GM19438 (cell line): ENCODE data around the gene RAD51B.
A peak's percentile ranks its signal among the peaks of the same experiment; 100 is the strongest.

ENCODE experiments used
- ATAC-seq: cut with Tn5 transposase; IDR thresholded peaks from one replicate; pipeline ENCODE4 v1.9.1; 2021; ENCODE audit warnings: low read depth; ENCODE audit not compliant: unreplicated experiment

Gene RAD51B

DNA sequence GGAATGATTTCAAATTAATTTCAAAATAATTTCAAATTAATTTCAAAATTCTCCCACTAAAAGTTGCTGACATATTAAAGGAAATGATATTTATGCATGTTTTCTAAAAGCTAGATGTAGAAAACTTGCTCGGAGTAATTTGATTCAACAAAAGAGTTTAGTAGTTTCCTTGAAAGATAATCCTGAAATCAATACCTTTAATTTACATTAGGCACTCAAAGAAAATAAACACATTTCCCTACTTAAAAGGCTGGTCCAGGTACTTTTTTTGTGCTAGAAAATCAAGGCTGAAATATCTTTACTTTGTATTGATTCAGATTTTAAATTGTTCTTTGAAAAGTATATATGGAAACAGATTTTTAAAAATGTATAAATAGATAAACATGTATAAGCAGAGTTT is 370.5 kb downstream of the RAD51B start:
- ATAC-seq = no peak

DNA sequence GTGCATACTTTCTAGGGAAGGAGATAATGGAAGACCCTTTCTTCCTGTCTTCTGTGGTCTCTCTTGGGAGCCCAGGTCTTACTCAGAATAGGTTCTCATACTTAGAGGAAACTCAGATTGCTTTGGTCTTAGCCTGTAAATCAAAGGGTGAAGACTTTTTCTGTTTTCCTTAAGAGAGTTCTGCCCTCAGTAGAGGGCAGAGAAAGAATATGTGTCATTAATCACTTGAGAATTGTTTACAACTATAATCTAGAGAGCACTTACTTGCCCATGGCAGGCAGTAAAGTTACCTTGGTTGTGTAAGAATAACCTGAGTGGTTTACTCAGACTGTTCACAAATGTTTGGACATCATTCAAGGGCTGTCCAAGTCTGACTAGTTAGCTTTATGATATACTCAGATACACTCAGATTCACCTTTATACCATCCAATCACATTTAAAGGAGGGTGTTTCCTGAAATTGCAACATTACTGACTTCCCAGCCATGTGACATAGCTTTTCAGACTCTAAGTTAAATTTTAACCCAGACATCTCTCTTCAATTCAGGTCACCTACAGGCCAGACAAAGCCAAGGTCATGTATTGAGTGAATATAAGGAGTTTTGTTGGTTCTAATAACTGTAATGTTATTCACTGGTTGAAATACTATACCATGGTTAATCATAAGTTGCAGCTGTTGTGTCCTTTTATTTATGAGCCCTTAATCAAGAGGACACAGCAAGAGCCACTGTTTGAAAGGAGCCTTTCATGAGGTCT is 372.2 kb downstream of the RAD51B start:
- ATAC-seq = no peak

GRCh38 chr14:68192935-68193334 is 373.4 kb downstream of the RAD51B start:
- no peak for ATAC-seq

GRCh38 chr14:68193970-68194681 is 374.5 kb downstream of the RAD51B start:
- no peak for ATAC-seq

GRCh38 chr14:68195126-68195525 is 375.5 kb downstream of the RAD51B start:
- no peak for ATAC-seq

GRCh38 chr14:68198713-68199495 is 379.3 kb downstream of the RAD51B start:
- no peak for ATAC-seq

- ATAC-seq = no peak
These were observed 380.1 kb downstream of the RAD51B start for GRCh38 chr14:68199554-68200151.

DNA sequence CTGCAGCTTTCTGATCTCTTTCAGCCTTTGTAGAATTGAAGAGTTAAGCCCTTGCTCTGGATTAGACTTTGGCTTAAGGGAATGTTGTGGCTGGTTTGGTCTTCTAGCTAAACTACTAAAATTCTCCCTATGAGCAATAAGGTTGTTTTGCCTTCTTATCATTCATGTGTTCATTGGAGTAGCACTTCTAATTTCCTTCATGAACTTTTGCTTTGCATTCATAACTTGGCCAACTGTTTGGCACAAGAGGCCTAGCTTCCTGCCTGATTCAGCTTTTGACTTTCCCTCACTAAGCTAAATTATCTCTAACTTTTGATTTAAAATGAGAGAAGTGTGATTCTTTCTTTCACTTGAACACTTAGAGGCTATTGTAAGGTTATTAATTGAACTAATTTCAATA is 384.3 kb downstream of the RAD51B start:
- no peak for ATAC-seq

DNA sequence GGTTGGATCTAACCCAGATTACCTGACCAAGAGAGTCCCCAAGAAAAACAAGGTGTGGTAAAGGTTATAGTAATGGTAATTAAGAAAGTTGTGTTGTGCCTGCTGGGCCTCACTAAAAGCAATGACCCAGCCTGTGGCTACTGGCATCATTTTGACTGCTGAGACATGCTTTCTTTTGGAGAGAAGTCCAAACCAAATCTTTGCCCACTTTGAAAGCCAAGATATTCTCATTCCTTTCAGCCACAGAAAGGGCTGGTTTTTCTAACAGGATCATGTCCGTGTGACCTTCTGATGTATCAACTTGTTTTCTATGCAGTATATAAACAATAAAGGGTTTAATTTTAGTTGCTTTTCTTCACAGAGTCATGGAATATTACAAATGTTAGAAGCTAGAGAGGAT is 388.6 kb downstream of the RAD51B start:
- no peak for ATAC-seq

DNA sequence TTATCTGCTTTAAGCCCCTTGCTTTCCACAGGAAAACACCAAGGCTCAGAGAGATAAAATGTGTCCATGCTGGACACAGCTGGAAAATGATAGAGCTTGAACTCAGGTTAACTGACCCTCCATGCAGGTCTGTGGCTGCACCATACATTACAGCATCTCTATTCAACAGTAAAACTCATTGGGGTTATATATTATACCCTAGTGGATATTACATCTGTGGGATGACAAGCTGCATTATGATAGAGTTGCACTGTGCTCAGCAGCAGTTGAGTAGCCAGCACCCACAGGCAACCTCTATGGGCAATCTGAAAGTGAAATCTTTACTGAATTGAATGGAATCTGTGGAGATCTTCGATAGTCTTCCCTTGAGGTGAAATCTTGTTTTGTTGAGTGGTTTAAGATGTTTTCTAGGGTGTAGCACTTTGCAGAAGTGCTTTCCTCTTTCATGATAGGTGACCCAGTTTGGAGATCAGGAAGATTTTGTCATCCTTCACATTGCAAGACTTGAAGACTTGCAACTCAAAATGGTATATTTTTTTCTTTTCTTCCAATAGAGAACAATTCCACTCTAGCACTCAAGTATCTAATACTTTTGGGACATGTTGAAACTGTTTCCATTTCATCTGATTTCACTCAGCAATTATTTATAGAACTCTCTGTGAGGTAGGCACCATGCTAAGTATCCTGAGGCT is 389.2 kb downstream of the RAD51B start:
- no peak for ATAC-seq

GRCh38 chr14:68210729-68211299 is 391.2 kb downstream of the RAD51B start:
- peak; percentile 91 for ATAC-seq

DNA sequence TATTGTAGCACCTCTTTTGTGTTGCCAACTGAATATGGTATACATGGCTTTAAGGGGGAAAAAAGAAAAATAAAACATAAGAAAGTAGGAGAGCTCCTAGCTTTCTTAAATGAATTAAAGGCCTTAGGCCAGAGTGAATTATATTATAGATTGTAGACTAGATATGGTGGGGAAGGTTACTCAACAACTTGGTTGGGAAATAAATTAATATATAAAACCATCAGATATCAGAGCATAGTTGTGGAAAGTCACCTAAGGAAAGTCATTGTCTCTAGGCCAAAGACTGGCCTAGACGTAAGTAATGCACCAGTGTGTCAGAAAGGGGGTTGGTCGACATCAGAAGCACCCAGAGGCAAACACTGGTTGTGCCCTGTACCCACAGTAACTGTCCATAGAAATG is 391.8 kb downstream of the RAD51B start:
- ATAC-seq = no peak

- ATAC-seq = no peak
These were observed 392.3 kb downstream of the RAD51B start for GRCh38 chr14:68211886-68212285.

DNA sequence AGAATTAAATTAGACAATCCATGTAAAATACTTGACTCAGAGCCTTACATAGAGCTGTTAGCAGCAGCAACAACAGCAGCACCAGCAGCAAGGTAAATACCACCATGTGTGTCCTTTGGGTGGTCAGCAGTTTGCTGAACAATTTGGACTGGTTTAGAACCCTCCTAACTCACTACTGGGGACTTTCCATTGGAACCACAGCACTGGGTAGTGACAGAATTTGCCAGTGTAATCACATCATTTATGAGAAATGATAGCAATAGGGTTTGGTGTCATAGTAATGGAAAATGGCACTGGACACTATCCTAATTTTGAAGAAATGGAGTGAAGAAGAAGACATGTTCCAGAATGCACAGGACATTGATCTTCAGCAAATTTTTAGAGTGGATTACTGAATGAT is 392.8 kb downstream of the RAD51B start:
- ATAC-seq = no peak

DNA sequence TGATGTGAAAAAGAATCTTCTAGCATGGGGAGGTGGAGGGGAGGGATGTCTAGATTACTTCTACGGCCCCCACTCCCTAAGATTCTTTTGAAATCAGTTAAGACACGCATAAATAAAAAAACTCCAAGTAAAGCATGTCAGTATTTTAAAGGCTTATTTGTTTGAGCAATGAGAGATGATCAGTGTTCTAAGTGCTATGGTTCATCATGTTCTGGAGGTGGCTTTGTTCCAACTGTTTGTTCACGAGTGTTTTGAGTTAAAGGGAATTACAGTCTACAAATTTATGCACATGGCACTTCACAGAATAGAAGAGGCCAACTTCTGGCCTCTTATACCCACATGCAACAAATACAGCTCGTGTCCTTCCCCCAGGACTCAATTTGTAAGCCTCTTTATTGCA is 394.9 kb downstream of the RAD51B start:
- ATAC-seq = no peak

- no peak for ATAC-seq
These were observed 396.1 kb downstream of the RAD51B start for GRCh38 chr14:68215629-68216028.

DNA sequence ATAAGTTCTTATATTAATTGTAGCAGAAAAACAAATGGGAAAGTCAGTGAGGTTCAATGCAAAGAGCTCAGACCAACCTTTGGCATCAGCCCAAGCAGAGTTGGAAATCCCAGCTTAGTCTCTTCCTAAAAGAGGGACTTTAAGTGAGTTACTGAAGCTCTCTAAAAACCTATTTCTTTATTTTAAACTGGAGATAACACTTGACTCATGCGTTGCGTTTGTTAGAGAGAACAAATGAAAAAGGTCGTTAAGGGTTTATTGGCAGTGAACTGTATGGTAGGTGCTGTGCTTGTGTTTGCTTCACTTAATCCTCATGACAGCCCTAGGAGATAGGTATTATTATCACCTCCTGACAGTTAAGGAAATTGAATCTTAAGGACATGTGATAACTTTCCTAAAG is 396.5 kb downstream of the RAD51B start:
- no peak for ATAC-seq

- ATAC-seq = no peak
These were observed 397.4 kb downstream of the RAD51B start for GRCh38 chr14:68216957-68217356.

DNA sequence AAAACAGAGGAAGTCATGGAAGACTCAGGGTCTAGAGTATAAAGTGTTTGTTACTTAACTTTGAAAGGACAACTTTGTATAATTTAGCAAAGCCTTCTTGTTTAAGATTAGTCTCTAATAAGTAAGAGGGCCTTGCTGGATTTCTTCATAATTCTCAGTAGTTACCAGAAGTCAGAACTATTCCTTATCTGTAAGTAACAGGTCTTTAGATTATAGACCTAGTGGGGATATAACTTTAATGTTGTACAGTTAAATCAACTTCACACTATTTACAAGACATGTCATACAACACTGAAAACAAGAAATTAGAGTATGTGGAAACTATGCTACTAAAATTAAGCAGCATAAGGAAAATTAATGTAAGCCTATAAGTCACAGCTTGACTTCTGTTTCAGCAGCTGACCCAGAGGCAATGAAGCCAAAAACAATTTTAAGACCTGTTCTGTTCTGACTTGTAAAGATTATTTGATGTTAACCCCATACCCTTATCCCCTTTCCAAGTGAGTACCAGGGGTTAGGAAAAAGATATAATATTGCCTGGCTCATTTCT is 398.3 kb downstream of the RAD51B start:
- ATAC-seq = no peak

- no peak for ATAC-seq
These were observed 399.8 kb downstream of the RAD51B start for GRCh38 chr14:68219407-68219806.
